Keratinocyte (primary cell): ENCODE measurements around the gene MAGI2. TPM values are rescaled to one million over a fixed set of nuclear protein-coding genes. Genes with fewer than 3 reads are reported as not detected.

ENCODE experiments used
- DNase-seq: peaks from one replicate; pipeline ENCODE4 v3.0.0-alpha.2; 2011; ENCODE audit warnings: low read depth, missing footprints, low spot score
- FAIRE-seq: peaks from 2 replicates; lab custom pipeline; 2011; peaks lifted over from hg19 to GRCh38; lab: Jason Lieb, UNC
- H2AFZ ChIP-seq: 2 replicates; pipeline ENCODE4 v1.6.0; 2012; ENCODE audit warnings: low read length, control low read depth, inconsistent platforms; ENCODE audit not compliant: control insufficient read depth
- H3K27ac ChIP-seq: 2 replicates; pipeline ENCODE4 v1.5.1; 2011; ENCODE audit warnings: low read length; ENCODE audit not compliant: control insufficient read depth, insufficient read depth
- H3K27me3 ChIP-seq: 3 replicates; pipeline ENCODE4 v1.6.0; 2011; ENCODE audit warnings: low read length; ENCODE audit not compliant: control insufficient read depth, insufficient read depth; ENCODE audit errors: extremely low read depth
- H3K36me3 ChIP-seq, 2 experiments: 2 replicates in 1 of 2; 3 replicates in 1 of 2; pipeline ENCODE4 v1.5.1; 2011; ENCODE audit warnings: low read length in 2 of 2, mild to moderate bottlenecking in 1 of 2; ENCODE audit not compliant: control insufficient read depth in 2 of 2, insufficient read depth in 2 of 2; ENCODE audit errors: extremely low read depth in 1 of 2
- H3K4me1 ChIP-seq: 3 replicates; pipeline ENCODE4 v1.5.1; 2011; ENCODE audit warnings: low read length; ENCODE audit not compliant: control insufficient read depth, insufficient read depth; ENCODE audit errors: extremely low read depth
- H3K4me2 ChIP-seq: 3 replicates; pipeline ENCODE4 v1.6.0; 2011; ENCODE audit warnings: low read depth, low read length; ENCODE audit not compliant: control insufficient read depth, insufficient read depth; ENCODE audit errors: extremely low read depth
- H3K4me3 ChIP-seq, 3 experiments: fragments of 200-600 bp in 1 of 3; sonication (generic) in 1 of 3; 2 replicates in 2 of 3; 3 replicates in 1 of 3; pipeline ENCODE4 v1.5.1; 2011 to 2016; ENCODE audit warnings: low read length in 3 of 3, mild to moderate bottlenecking in 3 of 3, control low read depth in 2 of 3, inconsistent platforms in 1 of 3, low read depth in 1 of 3, mixed read lengths in 1 of 3, mixed run types in 1 of 3, moderate library complexity in 1 of 3; ENCODE audit not compliant: control insufficient read depth in 2 of 3, insufficient read depth in 2 of 3; ENCODE audit errors: extremely low read depth in 1 of 3
- H3K79me2 ChIP-seq: 2 replicates; pipeline ENCODE4 v1.6.0; 2012; ENCODE audit warnings: low read length; ENCODE audit not compliant: control insufficient read depth, insufficient read depth
- H3K9ac ChIP-seq: 3 replicates; pipeline ENCODE4 v1.6.0; 2011; ENCODE audit warnings: low read length; ENCODE audit not compliant: control insufficient read depth, insufficient read depth; ENCODE audit errors: extremely low read depth
- H3K9me1 ChIP-seq: 3 replicates; pipeline ENCODE4 v1.6.0; 2011; ENCODE audit warnings: low read length; ENCODE audit not compliant: control insufficient read depth, insufficient read depth; ENCODE audit errors: extremely low read depth
- H3K9me3 ChIP-seq: 2 replicates; pipeline ENCODE4 v1.5.1; 2012; ENCODE audit warnings: low read depth, low read length; ENCODE audit not compliant: control insufficient read depth
- H4K20me1 ChIP-seq: 3 replicates; pipeline ENCODE4 v1.6.0; 2011; ENCODE audit warnings: low read length; ENCODE audit not compliant: control insufficient read depth, insufficient read depth; ENCODE audit errors: extremely low read depth
- CTCF ChIP-seq, 3 experiments: IDR thresholded peaks in 1 of 3; conservative IDR thresholded peaks in 1 of 3; optimal IDR thresholded peaks in 1 of 3; 2 replicates in 2 of 3; 3 replicates in 1 of 3; pipeline versions ENCODE3 to v1.5.1; 2011; ENCODE audit warnings: low read length in 3 of 3, mild to moderate bottlenecking in 3 of 3, moderate library complexity in 2 of 3, control low read depth in 1 of 3, inconsistent platforms in 1 of 3; ENCODE audit not compliant: insufficient read depth in 2 of 3; ENCODE audit errors: extremely low read depth in 1 of 3
- EZH2 ChIP-seq: IDR thresholded peaks from one replicate; pipeline ENCODE4 v1.6.1; 2012; ENCODE audit warnings: inconsistent platforms, mild to moderate bottlenecking, low read length, moderate library complexity
- dilution Hi-C: fragments of 300-500 bp; cut with MboI; formaldehyde crosslinking; loops from one replicate; pipeline ENCODE4 v1.7.0; 2020; ENCODE audit warnings: low sequenced_read_pairs; ENCODE audit not compliant: extremely low pct_ligation_motif_present
- polyA plus RNA-seq, 5 experiments: library from polyadenylated mRNA; depleted of rRNA in 3 of 5; stranded (reverse) in 3 of 5; stranded (forward) in 1 of 5; unstranded in 1 of 5; fragments of >200 nt; gene quantifications; 1 replicate in 1 of 5; 2 replicates in 3 of 5; 3 replicates in 1 of 5; pipeline versions ENCODE4 v1.2.1 to v1.2.3, GENCODE V29; 2011 to 2012; ENCODE audit warnings: missing spikeins in 2 of 5, low read depth in 1 of 5, low replicate concordance in 1 of 5
- small RNA-seq, 3 experiments: library from RNA; depleted of rRNA; stranded (forward); fragments of <200 nt; gene quantifications; one replicate each; pipeline ENCODE3, GENCODE V24; 2012; ENCODE audit warnings: low read depth in 3 of 3, low replicate concordance in 1 of 3; ENCODE audit not compliant: insufficient read length in 3 of 3

MAGI2 gene
- polyA plus RNA-seq, 1 donor (not counting 4 experiments of a cell fraction or from before 2014, with no cell fraction given) = 0.07 TPM

DNA sequence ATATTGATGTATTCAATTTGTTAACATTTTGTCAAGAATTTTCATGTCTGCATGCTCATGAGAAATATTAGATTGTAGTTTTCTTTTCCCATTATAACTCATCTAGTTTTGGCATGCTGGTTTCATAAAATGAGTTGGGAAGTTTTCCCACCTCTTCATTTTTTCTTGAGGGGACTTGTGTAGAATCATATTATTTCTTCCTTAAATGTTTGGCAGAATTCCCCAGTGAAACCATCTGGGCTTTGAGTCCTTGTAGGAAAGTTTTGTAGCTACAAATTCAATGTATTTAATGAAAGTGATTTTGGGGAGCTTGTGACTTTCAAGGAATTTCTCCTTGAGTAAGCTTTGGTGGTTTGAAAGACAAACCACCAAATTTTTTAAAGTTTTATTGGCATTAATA is 1481.7 kb downstream of the MAGI2 start:
- FAIRE-seq (no peak), DNase-seq (no peak)
- no peak overlapping the region for H3K4me2 ChIP-seq
- H3K9ac ChIP-seq = no peak overlapping the region
- H2AFZ ChIP-seq = no peak overlapping the region
- H3K27me3 ChIP-seq = no peaks in the 10 kb centered on the region
- no peaks in the 10 kb centered on the region for H3K9me1 ChIP-seq
- H3K27ac ChIP-seq = no peak overlapping the region
- H3K36me3 ChIP-seq = no peaks in the 10 kb centered on the region
- no peaks in the 10 kb centered on the region for H3K9me3 ChIP-seq
- TF ChIP-seq CTCF (optimal IDR thresholded peaks at IDR 0.05 in 1 of 3, IDR thresholded peaks at IDR 0.05 in 1 of 3, conservative IDR thresholded peaks at IDR 0.05 in 1 of 3; ENCODE audit: extremely low read depth in 1 of 3, insufficient read depth in 2 of 3, low read length in 3 of 3) (no peak), EZH2 (no peak)
- H4K20me1 ChIP-seq = no peaks in the 10 kb centered on the region
- dilution Hi-C loops = no loop called here
- no peaks in the 10 kb centered on the region for H3K79me2 ChIP-seq
- no peaks in the 10 kb centered on the region for H3K4me1 ChIP-seq
- H3K4me3 ChIP-seq = no peak overlapping the region

GRCh38 chr7:77967429-77967828 is 1486.0 kb downstream of the MAGI2 start:
- H3K79me2 ChIP-seq = no peaks in the 10 kb centered on the region
- no peaks in the 10 kb centered on the region for H3K4me1 ChIP-seq
- no peak overlapping the region for H3K9ac ChIP-seq
- FAIRE-seq = no peak
- H3K9me3 ChIP-seq = no peaks in the 10 kb centered on the region
- H3K4me2 ChIP-seq = no peak overlapping the region
- no peak overlapping the region for H2AFZ ChIP-seq
- H3K36me3 ChIP-seq = no peaks in the 10 kb centered on the region
- dilution Hi-C loops = no loop called here
- H4K20me1 ChIP-seq = no peaks in the 10 kb centered on the region
- TF ChIP-seq CTCF (optimal IDR thresholded peaks at IDR 0.05 in 1 of 3, IDR thresholded peaks at IDR 0.05 in 1 of 3, conservative IDR thresholded peaks at IDR 0.05 in 1 of 3; ENCODE audit: extremely low read depth in 1 of 3, insufficient read depth in 2 of 3, low read length in 3 of 3) (no peak), EZH2 (no peak)
- H3K4me3 ChIP-seq = no peak overlapping the region
- no peaks in the 10 kb centered on the region for H3K9me1 ChIP-seq
- no peak for DNase-seq
- H3K27ac ChIP-seq = no peak overlapping the region
- H3K27me3 ChIP-seq = no peaks in the 10 kb centered on the region

Small RNA genes within 50 kb of the gene (small RNA-seq; reads per million reads assigned to genes)
- 0 reads per million in 3 experiments for gene RNU6-337P
- 0 reads per million in 3 experiments for gene RNU6-530P
